DMS 273 (cell line): ENCODE measurements around the gene GABRG3.

ENCODE experiments used
- DNase-seq: peaks from one replicate; lab custom pipeline; 2025; ENCODE audit not compliant: unreplicated experiment; lab: John Stamatoyannopoulos, UW

GABRG3 gene

GRCh38 chr15:27486683-27487647 lies 516.0 kb downstream of the GABRG3 start:
- DNase-seq, result peak; percentile 14

- no peak for DNase-seq
Measured at GRCh38 chr15:27487846-27488245, 516.9 kb downstream of the GABRG3 start.

- DNase-seq, result no peak
Measured at GRCh38 chr15:27490867-27491595, 520.0 kb downstream of the GABRG3 start.

- peak; percentile 56 for DNase-seq
Measured at GRCh38 chr15:27491666-27492621, 521.0 kb downstream of the GABRG3 start.

- DNase-seq, result peak; percentile 95
Measured at GRCh38 chr15:27495963-27496459, 525.0 kb downstream of the GABRG3 start.

- no peak for DNase-seq
Measured at GRCh38 chr15:27498700-27499099, 527.7 kb downstream of the GABRG3 start.

- DNase-seq, result no peak
Measured at GRCh38 chr15:27499191-27499590, 528.2 kb downstream of the GABRG3 start.

- no peak for DNase-seq
Measured at GRCh38 chr15:27499719-27500118, 528.7 kb downstream of the GABRG3 start.

- no peak for DNase-seq
Measured at GRCh38 chr15:27500206-27500605, 529.2 kb downstream of the GABRG3 start.

- DNase-seq, result no peak
Measured at GRCh38 chr15:27506752-27507151, 535.8 kb downstream of the GABRG3 start.

- peak; percentile 7 for DNase-seq
Measured at GRCh38 chr15:27509014-27509413, 538.0 kb downstream of the GABRG3 start.

GRCh38 chr15:27512281-27513001 lies 541.5 kb downstream of the GABRG3 start:
- no peak for DNase-seq

GRCh38 chr15:27514526-27514925 lies 543.5 kb downstream of the GABRG3 start:
- DNase-seq, result no peak

GRCh38 chr15:27527490-27528067 lies 556.6 kb downstream of the GABRG3 start:
- no peak for DNase-seq

- DNase-seq, result no peak
Measured at GRCh38 chr15:27529399-27529798, 558.4 kb downstream of the GABRG3 start.

- DNase-seq, result no peak
Measured at GRCh38 chr15:27530994-27531393, 560.0 kb downstream of the GABRG3 start.

GRCh38 chr15:27532358-27532757 lies 561.4 kb downstream of the GABRG3 start:
- DNase-seq, result no peak

- peak; percentile 5 for DNase-seq
Measured at GRCh38 chr15:27535445-27536129, 564.6 kb downstream of the GABRG3 start.

- peak; percentile 1 for DNase-seq
Measured at GRCh38 chr15:27538325-27538724, 567.3 kb downstream of the GABRG3 start.
